H9 (cell line): ENCODE results near the gene ELMOD1. TPM values are rescaled to one million over a fixed set of nuclear protein-coding genes. Genes with fewer than 3 reads are reported as not detected.
A peak's percentile ranks its signal among the peaks of the same experiment; 100 is the strongest.

ENCODE experiments used
- DNase-seq: peaks from one replicate; pipeline ENCODE4 v3.0.0-alpha.2; 2017
- H2AFZ ChIP-seq: one replicate; pipeline ENCODE4 v1.6.1; 2013; ENCODE audit warnings: mild to moderate bottlenecking, low read length, control low read depth, moderate library complexity
- H2AK5ac ChIP-seq: 2 replicates; pipeline ENCODE4 v1.6.1; 2013; ENCODE audit warnings: low read length, control low read depth, mixed read lengths; ENCODE audit not compliant: insufficient read length
- H2BK120ac ChIP-seq: one replicate; pipeline ENCODE4 v1.6.1; 2013; ENCODE audit warnings: low read depth, mild to moderate bottlenecking, low read length, control low read depth, inconsistent platforms; ENCODE audit not compliant: poor library complexity, severe bottlenecking
- H2BK12ac ChIP-seq: 2 replicates; pipeline ENCODE4 v1.6.1; 2013; ENCODE audit warnings: low read length, control low read depth, mixed read lengths, low read depth; ENCODE audit not compliant: insufficient read length
- H2BK15ac ChIP-seq: 2 replicates; pipeline ENCODE4 v1.6.1; 2013; ENCODE audit warnings: low read depth, low read length, control low read depth
- H2BK20ac ChIP-seq: one replicate; pipeline ENCODE4 v1.6.1; 2013; ENCODE audit warnings: low read depth, mild to moderate bottlenecking, low read length, control low read depth, inconsistent platforms; ENCODE audit not compliant: poor library complexity, severe bottlenecking
- H2BK5ac ChIP-seq: 2 replicates; pipeline ENCODE4 v1.6.1; 2013; ENCODE audit warnings: low read length, control low read depth, mixed read lengths; ENCODE audit not compliant: insufficient read length
- H3K14ac ChIP-seq: 2 replicates; pipeline ENCODE4 v1.6.1; 2013; ENCODE audit warnings: low read length, control low read depth; ENCODE audit not compliant: insufficient read depth
- H3K18ac ChIP-seq: 2 replicates; pipeline ENCODE4 v1.6.1; 2013; ENCODE audit warnings: low read depth, mild to moderate bottlenecking, mixed read lengths, low read length, control low read depth; ENCODE audit not compliant: insufficient read length
- H3K23ac ChIP-seq: 2 replicates; pipeline ENCODE4 v1.6.1; 2013; ENCODE audit warnings: low read length, control low read depth, mixed read lengths, low read depth; ENCODE audit not compliant: insufficient read length
- H3K23me2 ChIP-seq: 2 replicates; pipeline ENCODE4 v1.6.1; 2013; ENCODE audit warnings: low read depth, mild to moderate bottlenecking, mixed read lengths, low read length, control low read depth; ENCODE audit not compliant: insufficient read length, poor library complexity, severe bottlenecking
- H3K27ac ChIP-seq: 2 replicates; pipeline ENCODE4 v1.5.1; 2013; ENCODE audit warnings: low read length, control low read depth, mixed read lengths, low read depth; ENCODE audit not compliant: insufficient read length
- H3K27me3 ChIP-seq: 2 replicates; pipeline ENCODE4 v1.6.1; 2013; ENCODE audit warnings: low read length, control low read depth, inconsistent platforms; ENCODE audit not compliant: insufficient read depth
- H3K4ac ChIP-seq: 2 replicates; pipeline ENCODE4 v1.6.1; 2013; ENCODE audit warnings: low read depth, mild to moderate bottlenecking, control low read depth, inconsistent platforms, low read length, moderate library complexity
- H3K4me1 ChIP-seq: 2 replicates; pipeline ENCODE4 v1.6.1; 2013; ENCODE audit warnings: low read length, control low read depth, inconsistent platforms; ENCODE audit not compliant: insufficient read depth
- H3K4me2 ChIP-seq: 2 replicates; pipeline ENCODE4 v1.6.1; 2013; ENCODE audit warnings: low read length, control low read depth, mixed read lengths; ENCODE audit not compliant: insufficient read length, insufficient read depth
- H3K56ac ChIP-seq: 2 replicates; pipeline ENCODE4 v1.6.1; 2013; ENCODE audit warnings: low read depth, mild to moderate bottlenecking, mixed read lengths, low read length, control low read depth; ENCODE audit not compliant: insufficient read length
- H3K79me1 ChIP-seq: 2 replicates; pipeline ENCODE4 v1.6.1; 2013; ENCODE audit warnings: low read depth, mild to moderate bottlenecking, moderate library complexity, low read length, control low read depth, inconsistent platforms; ENCODE audit not compliant: insufficient read depth, poor library complexity, severe bottlenecking
- H3K79me2 ChIP-seq: 2 replicates; pipeline ENCODE4 v1.6.1; 2013; ENCODE audit warnings: low read length, control low read depth, inconsistent platforms; ENCODE audit not compliant: insufficient read depth
- H3K9ac ChIP-seq: 2 replicates; pipeline ENCODE4 v1.6.1; 2013; ENCODE audit warnings: low read length, control low read depth, mixed read lengths; ENCODE audit not compliant: insufficient read length; ENCODE audit errors: extremely low read depth
- H3K9me3 ChIP-seq: one replicate; pipeline ENCODE4 v1.6.1; 2013; ENCODE audit warnings: low read depth, low read length, inconsistent platforms; ENCODE audit not compliant: control insufficient read depth
- H3T11ph ChIP-seq: one replicate; pipeline ENCODE4 v1.6.1; 2013; ENCODE audit warnings: mild to moderate bottlenecking, low read length, control low read depth, inconsistent platforms
- H4K20me1 ChIP-seq: one replicate; pipeline ENCODE4 v1.6.1; 2013; ENCODE audit not compliant: control insufficient read depth, insufficient read length, insufficient read depth
- H4K5ac ChIP-seq: 2 replicates; pipeline ENCODE4 v1.6.1; 2013; ENCODE audit warnings: low read depth, mild to moderate bottlenecking, mixed read lengths, low read length, control low read depth; ENCODE audit not compliant: insufficient read length
- H4K8ac ChIP-seq: replicated peaks from 2 replicates; pipeline ENCODE4 v1.6.1; 2013; ENCODE audit warnings: low read length, control low read depth, mixed read lengths, low read depth; ENCODE audit not compliant: insufficient read length
- H4K91ac ChIP-seq: 2 replicates; pipeline ENCODE4 v1.6.1; 2013; ENCODE audit warnings: low read depth, mild to moderate bottlenecking, moderate library complexity, mixed read lengths, low read length, control low read depth; ENCODE audit not compliant: insufficient read length
- H3K27ac Mint-ChIP-seq, 3 experiments: 2 replicates in 2 of 3; 3 replicates in 1 of 3; pipeline ENCODE4 v1.8.0; 2020 to 2021; ENCODE audit warnings: mixed read lengths in 3 of 3, mild to moderate bottlenecking in 1 of 3, moderate library complexity in 1 of 3
- H3K27me3 Mint-ChIP-seq: 2 replicates; pipeline ENCODE4 v1.8.0; 2021; ENCODE audit warnings: low read depth, mild to moderate bottlenecking, moderate library complexity, mixed read lengths
- H3K36me3 Mint-ChIP-seq, 3 experiments: 2 replicates in 2 of 3; 3 replicates in 1 of 3; pipeline ENCODE4 v1.8.0; 2020 to 2021; ENCODE audit warnings: low read depth in 3 of 3, mixed read lengths in 3 of 3; ENCODE audit not compliant: insufficient read depth in 1 of 3
- H3K4me1 Mint-ChIP-seq, 2 experiments: 2 replicates each; pipeline ENCODE4 v1.8.0; 2020; ENCODE audit warnings: mixed read lengths in 2 of 2
- H3K4me3 Mint-ChIP-seq, 2 experiments: 2 replicates in 1 of 2; 3 replicates in 1 of 2; pipeline ENCODE4 v1.8.0; 2020 to 2021; ENCODE audit warnings: mild to moderate bottlenecking in 2 of 2, mixed read lengths in 2 of 2, moderate library complexity in 1 of 2
- H3K9me3 Mint-ChIP-seq, 2 experiments: 2 replicates in 1 of 2; 3 replicates in 1 of 2; pipeline ENCODE4 v1.8.0; 2020; ENCODE audit warnings: mild to moderate bottlenecking in 2 of 2, mixed read lengths in 2 of 2, moderate library complexity in 1 of 2
- WGBS: extraction: QIAGEN DNeasy Blood & Tissue Kit; methylation state at CpG from one replicate; pipeline ENCODE4 v1.1.7; 2013; ENCODE audit warnings: missing lambda C conversion rate, low lambda C conversion rate, mixed read lengths; ENCODE audit not compliant: insufficient read length; ENCODE audit errors: extremely low coverage; 5-methylcytosine and 5-hydroxymethylcytosine counted together
- total RNA-seq: library from RNA; stranded (reverse); gene quantifications from 2 replicates; pipeline ENCODE4 v1.2.1, GENCODE V29; 2021
- TF ChIP-seq, protein P1 (sequence below): fragments of 200-600 bp; sonication (generic); conservative IDR thresholded peaks from 3 replicates; pipeline ENCODE4 v1.8.0; 2021; ENCODE audit warnings: antibody characterized with exemption, mild to moderate bottlenecking

The ELMOD1 gene
- total RNA-seq, 1 experiment from 2014 or later = 0.61 TPM

DNA sequence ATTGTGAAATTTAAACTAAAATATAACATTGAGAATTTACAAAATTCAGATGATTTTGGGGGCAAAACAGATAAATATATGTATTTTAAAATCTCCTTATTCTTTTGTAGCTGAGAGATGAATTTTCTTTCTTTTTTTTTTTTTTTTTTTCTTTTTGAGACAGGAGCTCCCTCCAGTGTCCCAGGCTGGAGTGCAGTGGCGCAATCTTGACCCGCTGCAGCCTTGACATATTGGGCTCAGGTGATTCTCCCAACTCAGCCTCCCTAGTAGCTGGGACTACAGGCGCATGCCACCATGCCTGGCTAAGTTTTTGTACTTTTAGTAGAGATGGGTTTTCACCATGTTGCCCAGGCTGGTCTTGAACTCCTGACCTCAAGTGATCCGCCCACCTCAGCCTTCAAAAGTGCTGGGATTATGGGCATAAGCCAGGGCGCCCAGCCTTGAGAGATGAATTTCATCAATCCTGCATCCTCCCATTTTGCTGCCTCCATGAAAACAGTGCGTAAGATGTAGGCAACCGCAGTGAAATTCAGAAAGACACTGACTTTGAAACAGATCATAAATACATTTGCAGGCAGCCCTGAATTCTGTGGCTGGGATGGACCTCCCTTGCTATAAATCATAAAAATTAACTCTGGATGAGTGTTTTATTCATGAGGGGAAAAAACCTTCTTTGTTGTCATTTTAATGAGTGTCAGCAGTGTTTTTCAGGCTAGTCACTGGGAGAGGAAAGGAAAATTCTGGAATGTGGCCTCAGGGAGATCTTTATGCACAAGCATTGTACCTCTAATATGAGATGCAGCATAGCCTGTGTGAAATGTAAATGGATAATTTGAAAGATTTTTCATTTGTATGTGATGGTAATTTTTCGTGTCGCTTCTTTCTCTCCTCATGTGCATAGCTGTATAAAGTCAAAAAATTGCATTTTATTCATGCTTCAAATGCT, 14.4 kb downstream of the ELMOD1 start:
- H3K9me3 Mint-ChIP-seq = no peaks in the 10 kb centered on the region; a peak in 1 of 5 replicates

More for the DNA sequence above, 14.4 kb downstream of the ELMOD1 start:
- no peak overlapping the region for H2BK20ac ChIP-seq
- H3T11ph ChIP-seq = no peak overlapping the region
- H3K4me1 Mint-ChIP-seq = peaks cover 29 to 37% of the 10 kb centered on the region in 2 experiments
- H3K23ac ChIP-seq = no peak overlapping the region
- no peak overlapping the region for H4K91ac ChIP-seq
- H4K5ac ChIP-seq = no peak overlapping the region
- H3K4me1 ChIP-seq = peaks cover 2% of the 10 kb centered on the region; the same call in 1 of the 2 replicates
- TF ChIP-seq, protein P1, sequence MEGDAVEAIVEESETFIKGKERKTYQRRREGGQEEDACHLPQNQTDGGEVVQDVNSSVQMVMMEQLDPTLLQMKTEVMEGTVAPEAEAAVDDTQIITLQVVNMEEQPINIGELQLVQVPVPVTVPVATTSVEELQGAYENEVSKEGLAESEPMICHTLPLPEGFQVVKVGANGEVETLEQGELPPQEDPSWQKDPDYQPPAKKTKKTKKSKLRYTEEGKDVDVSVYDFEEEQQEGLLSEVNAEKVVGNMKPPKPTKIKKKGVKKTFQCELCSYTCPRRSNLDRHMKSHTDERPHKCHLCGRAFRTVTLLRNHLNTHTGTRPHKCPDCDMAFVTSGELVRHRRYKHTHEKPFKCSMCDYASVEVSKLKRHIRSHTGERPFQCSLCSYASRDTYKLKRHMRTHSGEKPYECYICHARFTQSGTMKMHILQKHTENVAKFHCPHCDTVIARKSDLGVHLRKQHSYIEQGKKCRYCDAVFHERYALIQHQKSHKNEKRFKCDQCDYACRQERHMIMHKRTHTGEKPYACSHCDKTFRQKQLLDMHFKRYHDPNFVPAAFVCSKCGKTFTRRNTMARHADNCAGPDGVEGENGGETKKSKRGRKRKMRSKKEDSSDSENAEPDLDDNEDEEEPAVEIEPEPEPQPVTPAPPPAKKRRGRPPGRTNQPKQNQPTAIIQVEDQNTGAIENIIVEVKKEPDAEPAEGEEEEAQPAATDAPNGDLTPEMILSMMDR = peak; percentile 41; the same call in 2 of the 3 replicates
- H3K4ac ChIP-seq = no peak overlapping the region
- no peaks in the 10 kb centered on the region for H3K9me3 ChIP-seq
- H2BK5ac ChIP-seq = no peak overlapping the region
- no peak overlapping the region for H2BK120ac ChIP-seq
- no peak overlapping the region for H3K27ac Mint-ChIP-seq
- DNase-seq = no peak
- no peaks in the 10 kb centered on the region for H3K27me3 ChIP-seq
- H4K8ac ChIP-seq = no peak overlapping the region
- H3K79me2 ChIP-seq = no peaks in the 10 kb centered on the region
- H3K14ac ChIP-seq = no peak overlapping the region
- no peak overlapping the region for H2BK12ac ChIP-seq
- no peak overlapping the region for H3K4me3 Mint-ChIP-seq
- H3K9ac ChIP-seq = no peak overlapping the region
- no peak overlapping the region for H2AFZ ChIP-seq
- H2BK15ac ChIP-seq = no peak overlapping the region
- H3K79me1 ChIP-seq = no peaks in the 10 kb centered on the region
- peaks cover 6% of the 10 kb centered on the region for H3K27me3 Mint-ChIP-seq
- no peak overlapping the region for H3K56ac ChIP-seq
- no peaks in the 10 kb centered on the region for H4K20me1 ChIP-seq
- no peak overlapping the region for H3K27ac ChIP-seq
- no peak overlapping the region for H2AK5ac ChIP-seq
- H3K36me3 Mint-ChIP-seq = no peaks in the 10 kb centered on the region
- no peaks in the 10 kb centered on the region for H3K23me2 ChIP-seq
- WGBS = no CpG with 5 or more reads among the region's 9 CpGs
- no peak overlapping the region for H3K18ac ChIP-seq
- H3K4me2 ChIP-seq = no peak overlapping the region
